ENCODE data around the gene MANBA. TPM values are rescaled to one million over a fixed set of nuclear protein-coding genes. Genes with fewer than 3 reads are reported as not detected.

Gene MANBA
- total and polyA plus RNA-seq, 12 donors: 21.5 to 84.1 (median 53.4) TPM

- Histone ChIP-seq H3K4me1 (replicated peaks in 1 of 2) (no peaks in the 10 kb centered on the region), H3K36me3 (replicated peaks in 1 of 2) (peaks cover 0 to 4% of the 10 kb centered on the region in 2 donors), H3K9me3 (replicated peaks in 1 of 3) (no peaks in the 10 kb centered on the region), H3K4me3 (no peak overlapping the region), H3K27ac (no peak overlapping the region), H3K27me3 (no peaks in the 10 kb centered on the region)
- intact Hi-C loops (cut with DNase I): loop anchor here in 1 of 2 donors (10.0 kb wide), 1 partner anchor 85 kb away; the partner anchor contains the start of gene NFKB1
- no peak for DNase-seq
- TF ChIP-seq, protein P1, sequence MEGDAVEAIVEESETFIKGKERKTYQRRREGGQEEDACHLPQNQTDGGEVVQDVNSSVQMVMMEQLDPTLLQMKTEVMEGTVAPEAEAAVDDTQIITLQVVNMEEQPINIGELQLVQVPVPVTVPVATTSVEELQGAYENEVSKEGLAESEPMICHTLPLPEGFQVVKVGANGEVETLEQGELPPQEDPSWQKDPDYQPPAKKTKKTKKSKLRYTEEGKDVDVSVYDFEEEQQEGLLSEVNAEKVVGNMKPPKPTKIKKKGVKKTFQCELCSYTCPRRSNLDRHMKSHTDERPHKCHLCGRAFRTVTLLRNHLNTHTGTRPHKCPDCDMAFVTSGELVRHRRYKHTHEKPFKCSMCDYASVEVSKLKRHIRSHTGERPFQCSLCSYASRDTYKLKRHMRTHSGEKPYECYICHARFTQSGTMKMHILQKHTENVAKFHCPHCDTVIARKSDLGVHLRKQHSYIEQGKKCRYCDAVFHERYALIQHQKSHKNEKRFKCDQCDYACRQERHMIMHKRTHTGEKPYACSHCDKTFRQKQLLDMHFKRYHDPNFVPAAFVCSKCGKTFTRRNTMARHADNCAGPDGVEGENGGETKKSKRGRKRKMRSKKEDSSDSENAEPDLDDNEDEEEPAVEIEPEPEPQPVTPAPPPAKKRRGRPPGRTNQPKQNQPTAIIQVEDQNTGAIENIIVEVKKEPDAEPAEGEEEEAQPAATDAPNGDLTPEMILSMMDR (IDR thresholded peaks at IDR 0.05): no peak
- TF ChIP-seq POLR2A (IDR thresholded peaks at IDR 0.05): no peak
- WGBS, 4 donors: 60 to 91% (median 76%) methylated on average over 3 of the region's 3 CpGs
Observed at GRCh38 chr4:102589743-102590142, 171.0 kb downstream of the MANBA start.

DNA sequence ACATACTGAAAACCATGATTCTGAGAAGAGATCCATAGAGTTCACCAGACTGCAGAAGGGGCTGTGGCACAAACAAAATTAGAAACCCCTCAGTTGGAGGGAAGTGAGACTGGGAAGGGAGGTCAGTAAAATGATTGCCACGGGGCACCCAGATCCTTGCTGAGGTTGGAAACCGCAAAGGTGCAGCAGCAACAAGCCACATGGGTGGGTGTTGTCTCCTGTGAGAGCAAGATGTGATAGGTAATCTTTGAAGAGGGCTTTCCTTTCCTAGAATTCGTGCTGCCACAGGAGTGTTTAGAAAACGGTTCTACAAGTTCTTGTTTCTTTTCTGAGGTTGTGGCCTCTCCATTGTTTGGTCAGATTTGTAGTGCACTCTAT, 174.1 kb downstream of the MANBA start:
- Histone ChIP-seq H3K4me3 (no peak overlapping the region), H3K4me1 (replicated peaks in 1 of 2) (no peaks in the 10 kb centered on the region), H3K27me3 (no peaks in the 10 kb centered on the region), H3K36me3 (replicated peaks in 1 of 2) (peaks cover 0 to 28% of the 10 kb centered on the region in 2 donors), H3K27ac (no peak overlapping the region), H3K9me3 (replicated peaks in 1 of 3) (no peaks in the 10 kb centered on the region)
- WGBS, 4 donors: 86 to 94% (median 89%) methylated on average over 4 of the region's 4 CpGs
- TF ChIP-seq, protein P1 (IDR thresholded peaks at IDR 0.05): no peak
- no peak for TF ChIP-seq POLR2A (IDR thresholded peaks at IDR 0.05)
- no peak for DNase-seq
- intact Hi-C loops (cut with DNase I): no loop called here

- no peak for DNase-seq
- Histone ChIP-seq H3K9me3 (replicated peaks in 1 of 3) (no peaks in the 10 kb centered on the region), H3K4me1 (replicated peaks in 1 of 2) (no peaks in the 10 kb centered on the region), H3K36me3 (replicated peaks in 1 of 2) (peaks cover 0 to 33% of the 10 kb centered on the region in 2 donors), H3K4me3 (no peak overlapping the region), H3K27ac (no peak overlapping the region), H3K27me3 (no peaks in the 10 kb centered on the region)
- WGBS, 4 donors: 91 to 94% (median 92%) methylated on average over 4 of the region's 4 CpGs
- TF ChIP-seq POLR2A (IDR thresholded peaks at IDR 0.05): no peak
- TF ChIP-seq, protein P1 (IDR thresholded peaks at IDR 0.05): no peak
- intact Hi-C loops (cut with DNase I): no loop called here
Observed at GRCh38 chr4:102586002-102586643, 174.6 kb downstream of the MANBA start.

GRCh38 chr4:102585329-102585728, 175.4 kb downstream of the MANBA start:
- 95 to 99% (median 96%) methylated on average over 2 of the region's 2 CpGs for WGBS, 4 donors
- no peak for TF ChIP-seq POLR2A (IDR thresholded peaks at IDR 0.05)
- TF ChIP-seq, protein P1 (IDR thresholded peaks at IDR 0.05): no peak
- Histone ChIP-seq H3K36me3 (replicated peaks in 1 of 2) (peaks cover 0 to 40% of the 10 kb centered on the region in 2 donors), H3K9me3 (replicated peaks in 1 of 3) (no peaks in the 10 kb centered on the region), H3K4me1 (replicated peaks in 1 of 2) (no peaks in the 10 kb centered on the region), H3K4me3 (no peak overlapping the region), H3K27me3 (no peaks in the 10 kb centered on the region), H3K27ac (no peak overlapping the region)
- intact Hi-C loops (cut with DNase I): no loop called here
- DNase-seq: no peak

Measured in adrenal gland (tissue), 12 donors.